Neutrophil (primary cell): ENCODE data around the gene SH3YL1.

Experiments
- H3K27ac ChIP-seq: fragments of 200-600 bp; sonication (generic); 2 replicates; pipeline ENCODE4 v1.5.1; 2016; ENCODE audit warnings: mild to moderate bottlenecking, moderate library complexity
- H3K27me3 ChIP-seq: fragments of 200-600 bp; sonication (generic); 2 replicates; pipeline ENCODE4 v1.6.0; 2016; ENCODE audit warnings: mild to moderate bottlenecking
- H3K36me3 ChIP-seq: fragments of 200-600 bp; sonication (generic); 2 replicates; pipeline ENCODE4 v1.5.1; 2017
- H3K4me1 ChIP-seq, 2 experiments: fragments of 200-600 bp in 1 of 2; sonication (generic) in 1 of 2; 1 replicate in 1 of 2; 2 replicates in 1 of 2; pipeline versions ENCODE4 v1.5.1 to v1.6.1; 2013 to 2016; ENCODE audit warnings: low read depth in 1 of 2, low read length in 1 of 2, mild to moderate bottlenecking in 1 of 2, moderate library complexity in 1 of 2; ENCODE audit not compliant: control insufficient read depth in 1 of 2, insufficient read depth in 1 of 2
- H3K4me3 ChIP-seq, 2 experiments: fragments of 200-600 bp in 1 of 2; sonication (generic) in 1 of 2; 1 replicate in 1 of 2; 2 replicates in 1 of 2; pipeline ENCODE4 v1.5.1; 2013 to 2016; ENCODE audit warnings: low read depth in 1 of 2, low read length in 1 of 2, mild to moderate bottlenecking in 1 of 2, moderate library complexity in 1 of 2
- H3K9me3 ChIP-seq: fragments of 200-600 bp; sonication (generic); 2 replicates; pipeline ENCODE4 v1.5.1; 2016
- TF ChIP-seq, protein P1 (sequence below): fragments of 200-600 bp; sonication (generic); IDR thresholded peaks from 2 replicates; pipeline ENCODE4 v1.5.1; 2016; ENCODE audit warnings: antibody characterized with exemption

Gene SH3YL1

DNA sequence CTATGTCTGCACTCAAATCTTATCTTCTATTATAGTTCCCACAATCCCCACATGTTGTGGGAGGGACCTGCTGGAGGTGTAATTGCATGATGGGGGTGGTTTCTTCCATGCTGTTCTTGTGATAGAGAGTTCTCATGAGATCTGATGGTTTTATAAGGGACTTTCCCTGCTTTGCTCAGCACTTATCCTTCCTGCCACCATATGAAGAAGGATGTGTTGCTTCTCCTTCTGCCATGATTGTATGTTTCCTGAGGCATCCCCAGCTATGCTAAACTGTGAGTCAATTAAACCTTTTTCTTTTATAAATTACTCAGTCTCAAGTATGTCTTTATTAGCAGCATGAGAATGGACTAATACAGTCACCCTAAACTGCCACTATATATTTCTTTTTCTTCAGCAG, 79.1 kb downstream of the SH3YL1 start:
- Histone ChIP-seq H3K27ac (no peak overlapping the region), H3K4me3 (no peak overlapping the region), H3K27me3 (no peaks in the 10 kb centered on the region), H3K36me3 (no peaks in the 10 kb centered on the region), H3K4me1 (no peaks in the 10 kb centered on the region), H3K9me3 (no peaks in the 10 kb centered on the region)
- TF ChIP-seq, protein P1, sequence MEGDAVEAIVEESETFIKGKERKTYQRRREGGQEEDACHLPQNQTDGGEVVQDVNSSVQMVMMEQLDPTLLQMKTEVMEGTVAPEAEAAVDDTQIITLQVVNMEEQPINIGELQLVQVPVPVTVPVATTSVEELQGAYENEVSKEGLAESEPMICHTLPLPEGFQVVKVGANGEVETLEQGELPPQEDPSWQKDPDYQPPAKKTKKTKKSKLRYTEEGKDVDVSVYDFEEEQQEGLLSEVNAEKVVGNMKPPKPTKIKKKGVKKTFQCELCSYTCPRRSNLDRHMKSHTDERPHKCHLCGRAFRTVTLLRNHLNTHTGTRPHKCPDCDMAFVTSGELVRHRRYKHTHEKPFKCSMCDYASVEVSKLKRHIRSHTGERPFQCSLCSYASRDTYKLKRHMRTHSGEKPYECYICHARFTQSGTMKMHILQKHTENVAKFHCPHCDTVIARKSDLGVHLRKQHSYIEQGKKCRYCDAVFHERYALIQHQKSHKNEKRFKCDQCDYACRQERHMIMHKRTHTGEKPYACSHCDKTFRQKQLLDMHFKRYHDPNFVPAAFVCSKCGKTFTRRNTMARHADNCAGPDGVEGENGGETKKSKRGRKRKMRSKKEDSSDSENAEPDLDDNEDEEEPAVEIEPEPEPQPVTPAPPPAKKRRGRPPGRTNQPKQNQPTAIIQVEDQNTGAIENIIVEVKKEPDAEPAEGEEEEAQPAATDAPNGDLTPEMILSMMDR = no peak

DNA sequence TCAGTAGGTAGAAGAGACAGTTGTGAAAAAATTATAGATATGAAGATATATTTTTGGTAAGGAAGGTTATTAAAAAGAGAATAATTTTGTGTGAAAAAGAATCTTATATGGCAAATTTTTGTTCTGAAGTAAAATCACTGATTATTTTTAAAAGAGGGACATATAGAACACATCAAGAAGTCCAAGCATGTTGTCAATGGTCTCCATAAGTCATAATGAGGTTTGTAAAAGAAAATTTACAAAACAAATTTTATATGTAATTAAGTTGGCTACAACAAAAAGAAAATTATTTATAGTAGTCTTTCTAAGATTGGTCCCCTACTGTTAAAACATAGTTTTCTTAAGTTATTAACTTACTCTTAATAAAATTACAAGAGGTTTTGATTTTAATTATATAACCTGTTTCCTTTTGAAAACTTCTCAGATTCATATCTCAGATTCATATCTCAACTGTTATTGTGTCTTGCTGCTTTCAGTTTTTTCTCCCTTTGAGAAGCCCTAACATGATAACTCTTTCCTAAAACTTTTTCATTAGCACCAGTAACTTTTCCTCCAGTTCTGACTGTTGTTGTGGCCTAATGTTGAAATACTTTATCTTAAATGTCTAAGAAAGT, 81.2 kb downstream of the SH3YL1 start:
- H3K9me3 ChIP-seq = no peaks in the 10 kb centered on the region
- H3K27me3 ChIP-seq = no peaks in the 10 kb centered on the region
- TF ChIP-seq, protein P1 = no peak
- H3K4me3 ChIP-seq = no peak overlapping the region
- H3K4me1 ChIP-seq = no peaks in the 10 kb centered on the region
- H3K36me3 ChIP-seq = no peaks in the 10 kb centered on the region
- no peak overlapping the region for H3K27ac ChIP-seq

GRCh38 chr2:180311-180710, 83.5 kb downstream of the SH3YL1 start:
- no peaks in the 10 kb centered on the region for H3K27me3 ChIP-seq
- H3K9me3 ChIP-seq = no peaks in the 10 kb centered on the region
- no peak overlapping the region for H3K4me3 ChIP-seq
- no peak overlapping the region for H3K27ac ChIP-seq
- no peaks in the 10 kb centered on the region for H3K36me3 ChIP-seq
- H3K4me1 ChIP-seq = no peaks in the 10 kb centered on the region
- TF ChIP-seq, protein P1 = no peak

DNA sequence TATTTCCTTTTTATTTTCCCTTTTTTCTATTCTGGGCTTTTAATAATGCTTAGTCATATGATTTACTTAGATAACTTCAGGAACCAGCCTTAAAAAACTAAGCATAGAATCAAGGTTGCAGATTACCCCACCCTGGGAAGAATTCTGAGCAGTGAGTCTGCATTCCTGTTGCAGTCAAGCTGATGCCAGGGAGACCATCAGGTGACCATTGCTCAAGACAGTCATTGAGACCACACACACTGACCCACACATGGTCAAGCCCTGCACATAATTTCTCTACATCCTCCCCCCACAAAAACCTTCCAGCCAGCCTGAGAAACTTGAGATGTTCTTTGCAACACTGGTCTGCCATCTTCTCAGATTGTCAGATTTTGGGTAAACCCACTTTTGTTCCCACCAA, 83.9 kb downstream of the SH3YL1 start:
- H3K4me1 ChIP-seq = no peaks in the 10 kb centered on the region
- no peak overlapping the region for H3K4me3 ChIP-seq
- H3K9me3 ChIP-seq = no peaks in the 10 kb centered on the region
- TF ChIP-seq, protein P1 = no peak
- H3K27me3 ChIP-seq = no peaks in the 10 kb centered on the region
- no peaks in the 10 kb centered on the region for H3K36me3 ChIP-seq
- H3K27ac ChIP-seq = no peak overlapping the region

GRCh38 chr2:177733-178132, 86.1 kb downstream of the SH3YL1 start:
- H3K36me3 ChIP-seq = no peaks in the 10 kb centered on the region
- no peaks in the 10 kb centered on the region for H3K9me3 ChIP-seq
- H3K27me3 ChIP-seq = no peaks in the 10 kb centered on the region
- no peak overlapping the region for H3K27ac ChIP-seq
- H3K4me1 ChIP-seq = no peaks in the 10 kb centered on the region
- TF ChIP-seq, protein P1 = no peak
- no peak overlapping the region for H3K4me3 ChIP-seq

- TF ChIP-seq, protein P1 = no peak
- H3K9me3 ChIP-seq = no peaks in the 10 kb centered on the region
- no peaks in the 10 kb centered on the region for H3K27me3 ChIP-seq
- no peaks in the 10 kb centered on the region for H3K4me1 ChIP-seq
- no peaks in the 10 kb centered on the region for H3K36me3 ChIP-seq
- H3K27ac ChIP-seq = no peak overlapping the region
- H3K4me3 ChIP-seq = no peak overlapping the region
These were observed 86.9 kb downstream of the SH3YL1 start for GRCh38 chr2:176917-177316.
